ENCODE data around the gene CNTF. TPM values are rescaled to one million over a fixed set of nuclear protein-coding genes. Genes with fewer than 3 reads are reported as not detected.
"Not testable (repeated sequence)": the region's sequence is repeated elsewhere in the genome, so short reads cannot be mapped to it uniquely, and the experiment has no call there.

Gene CNTF, protein sequence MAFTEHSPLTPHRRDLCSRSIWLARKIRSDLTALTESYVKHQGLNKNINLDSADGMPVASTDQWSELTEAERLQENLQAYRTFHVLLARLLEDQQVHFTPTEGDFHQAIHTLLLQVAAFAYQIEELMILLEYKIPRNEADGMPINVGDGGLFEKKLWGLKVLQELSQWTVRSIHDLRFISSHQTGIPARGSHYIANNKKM
- 0.63 and 0.90 TPM in 2 replicates for polyA plus RNA-seq (2013)

- Histone ChIP-seq H4K12ac (ENCODE audit: low read depth, low read length) (no peak within 1 kb of the TSS), H3K4me2 (ENCODE audit: low read length) (no peak within 1 kb of the TSS), H2BK5ac (ENCODE audit: low read depth, low read length, poor library complexity) (no peak within 1 kb of the TSS), H3K23ac (ENCODE audit: low read length) (no peak within 1 kb of the TSS), H3K14ac (ENCODE audit: low read length) (no peak within 1 kb of the TSS), H3K4me1 (ENCODE audit: control insufficient read depth in 1 of 2, insufficient read depth in 2 of 2, low read length in 2 of 2) (no peaks in the 10 kb centered on the region), H4K91ac (ENCODE audit: low read depth, low read length) (no peak within 1 kb of the TSS), H3K27ac (ENCODE audit: low read depth, low read length) (no peak within 1 kb of the TSS), H3K4ac (ENCODE audit: low read depth, low read length) (no peak within 1 kb of the TSS), H3K79me1 (ENCODE audit: low read length) (no peaks in the 10 kb centered on the region), H2AFZ (ENCODE audit: insufficient read depth, low read length, poor library complexity) (no peak within 1 kb of the TSS), H3K27me3 (ENCODE audit: insufficient read depth, low read length) (no peaks in the 10 kb centered on the region), H3K36me3 (ENCODE audit: control insufficient read depth in 1 of 2, insufficient read depth in 2 of 2, low read length in 2 of 2) (peaks cover 16 to 35% of the 10 kb centered on the region in 2 experiments), H4K8ac (ENCODE audit: low read depth, low read length) (no peak within 1 kb of the TSS), H3K18ac (ENCODE audit: low read length) (no peak within 1 kb of the TSS), H2BK12ac (ENCODE audit: low read length) (no peak within 1 kb of the TSS), H2BK120ac (ENCODE audit: insufficient read depth, low read length, poor library complexity) (no peak within 1 kb of the TSS), H3K9me3 (ENCODE audit: insufficient read depth, low read depth, low read length) (no peaks in the 10 kb centered on the region), H2AK5ac (ENCODE audit: low read length) (no peak within 1 kb of the TSS), H3K9ac (ENCODE audit: low read length) (no peak within 1 kb of the TSS), H3K79me2 (ENCODE audit: control insufficient read depth, insufficient read depth, low read length, poor library complexity) (no peaks in the 10 kb centered on the region), H3K4me3 (ENCODE audit: low read depth, low read length) (no peak within 1 kb of the TSS)
- WGBS (ENCODE audit: extremely low coverage, insufficient coverage, insufficient read length): no CpG with 5 or more reads among the region's 2 CpGs
- peak; percentile 3 to 53 for DNase-seq
These were observed at the start of gene CNTF for GRCh38 chr11:58622344-58622743. Gene CNTF (plus strand): TSS chr11:58622665. CDS start chr11:58622753, 88 bp downstream.

DNA sequence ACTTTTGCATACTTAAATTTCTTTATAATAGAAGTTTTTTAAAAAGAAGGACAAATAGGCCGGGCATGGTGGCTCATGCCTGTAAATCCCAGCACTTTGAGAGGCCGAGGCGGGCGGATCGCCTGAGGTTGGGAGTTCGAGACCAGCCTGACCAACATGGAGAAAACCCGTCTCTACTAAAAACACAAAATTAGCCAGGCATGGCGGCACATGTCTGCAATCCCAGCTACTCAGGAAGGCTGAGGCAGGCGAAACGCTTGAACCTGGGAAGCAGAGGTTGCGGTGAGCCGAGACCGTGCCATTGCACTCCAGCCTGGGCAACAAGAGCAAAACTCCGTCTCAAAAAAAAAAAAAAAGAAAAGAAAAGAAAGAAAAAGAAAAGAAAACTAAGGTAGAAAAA lies 49.6 kb upstream of the CNTF start:
- not testable (repeated sequence) for H2AFZ ChIP-seq (ENCODE audit: insufficient read depth, low read length, poor library complexity); H4K91ac ChIP-seq (ENCODE audit: low read depth, low read length); H3K79me1 ChIP-seq (ENCODE audit: low read length); H3K9ac ChIP-seq (ENCODE audit: low read length); H3K14ac ChIP-seq (ENCODE audit: low read length); H4K12ac ChIP-seq (ENCODE audit: low read depth, low read length); H3K9me3 ChIP-seq (ENCODE audit: insufficient read depth, low read depth, low read length); H2BK5ac ChIP-seq (ENCODE audit: low read depth, low read length, poor library complexity); H3K27ac ChIP-seq (ENCODE audit: low read depth, low read length); H2BK120ac ChIP-seq (ENCODE audit: insufficient read depth, low read length, poor library complexity); H2AK5ac ChIP-seq (ENCODE audit: low read length); H3K79me2 ChIP-seq (ENCODE audit: control insufficient read depth, insufficient read depth, low read length, poor library complexity); H3K23ac ChIP-seq (ENCODE audit: low read length); H3K4ac ChIP-seq (ENCODE audit: low read depth, low read length); H3K18ac ChIP-seq (ENCODE audit: low read length); H4K8ac ChIP-seq (ENCODE audit: low read depth, low read length); H3K27me3 ChIP-seq (ENCODE audit: insufficient read depth, low read length); H3K36me3 ChIP-seq (ENCODE audit: control insufficient read depth in 1 of 2, insufficient read depth in 2 of 2, low read length in 2 of 2); H3K4me3 ChIP-seq (ENCODE audit: low read depth, low read length); DNase-seq; H2BK12ac ChIP-seq (ENCODE audit: low read length); H3K4me1 ChIP-seq (ENCODE audit: control insufficient read depth in 1 of 2, insufficient read depth in 2 of 2, low read length in 2 of 2); H3K4me2 ChIP-seq (ENCODE audit: low read length)
- no CpG with 5 or more reads among the region's 14 CpGs for WGBS (ENCODE audit: extremely low coverage, insufficient coverage, insufficient read length)

GRCh38 chr11:58573451-58574104 lies 48.9 kb upstream of the CNTF start:
- Histone ChIP-seq H2AFZ (ENCODE audit: insufficient read depth, low read length, poor library complexity) (no peak overlapping the region), H3K9me3 (ENCODE audit: insufficient read depth, low read depth, low read length) (no peaks in the 10 kb centered on the region), H4K12ac (ENCODE audit: low read depth, low read length) (no peak overlapping the region), H3K4me1 (ENCODE audit: control insufficient read depth in 1 of 2, insufficient read depth in 2 of 2, low read length in 2 of 2) (no peaks in the 10 kb centered on the region), H3K4ac (ENCODE audit: low read depth, low read length) (no peak overlapping the region), H3K79me1 (ENCODE audit: low read length) (peaks cover 8% of the 10 kb centered on the region), H3K4me3 (ENCODE audit: low read depth, low read length) (no peak overlapping the region), H3K14ac (ENCODE audit: low read length) (no peak overlapping the region), H2BK5ac (ENCODE audit: low read depth, low read length, poor library complexity) (no peak overlapping the region), H3K27ac (ENCODE audit: low read depth, low read length) (no peak overlapping the region), H3K23ac (ENCODE audit: low read length) (no peak overlapping the region), H3K9ac (ENCODE audit: low read length) (no peak overlapping the region), H4K8ac (ENCODE audit: low read depth, low read length) (no peak overlapping the region), H4K91ac (ENCODE audit: low read depth, low read length) (no peak overlapping the region), H3K18ac (ENCODE audit: low read length) (no peak overlapping the region), H2BK120ac (ENCODE audit: insufficient read depth, low read length, poor library complexity) (no peak overlapping the region), H3K79me2 (ENCODE audit: control insufficient read depth, insufficient read depth, low read length, poor library complexity) (peaks cover 7% of the 10 kb centered on the region), H3K36me3 (ENCODE audit: control insufficient read depth in 1 of 2, insufficient read depth in 2 of 2, low read length in 2 of 2) (peaks cover 0 to 5% of the 10 kb centered on the region in 2 experiments), H3K4me2 (ENCODE audit: low read length) (no peak overlapping the region), H2BK12ac (ENCODE audit: low read length) (no peak overlapping the region), H3K27me3 (ENCODE audit: insufficient read depth, low read length) (no peaks in the 10 kb centered on the region), H2AK5ac (ENCODE audit: low read length) (no peak overlapping the region)
- DNase-seq: peak; percentile 22 to 66
- no CpG with 5 or more reads among the region's 4 CpGs for WGBS (ENCODE audit: extremely low coverage, insufficient coverage, insufficient read length)

DNA sequence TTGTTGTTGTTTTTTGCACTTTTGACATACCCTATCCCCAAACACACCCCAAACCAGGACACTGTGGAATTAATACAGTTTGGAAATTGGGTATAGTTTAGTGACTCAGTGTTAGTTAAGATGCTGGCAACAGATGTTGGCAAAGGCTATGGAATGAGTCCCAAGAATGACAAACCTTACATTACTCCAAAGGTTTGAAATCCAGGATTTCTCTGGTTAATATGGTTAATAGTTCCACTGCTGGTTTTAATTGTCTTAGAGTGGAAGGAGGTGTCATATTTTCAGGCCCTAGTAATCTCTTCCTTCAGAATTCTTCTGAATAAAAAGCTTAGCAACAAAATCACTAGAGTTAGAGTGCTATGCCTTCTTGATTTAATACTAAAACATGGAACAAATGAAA lies 47.6 kb upstream of the CNTF start:
- Histone ChIP-seq H3K9ac (ENCODE audit: low read length) (no peak overlapping the region), H3K79me2 (ENCODE audit: control insufficient read depth, insufficient read depth, low read length, poor library complexity) (peaks cover 13% of the 10 kb centered on the region), H3K4me3 (ENCODE audit: low read depth, low read length) (no peak overlapping the region), H3K23ac (ENCODE audit: low read length) (no peak overlapping the region), H3K4me1 (ENCODE audit: control insufficient read depth in 1 of 2, insufficient read depth in 2 of 2, low read length in 2 of 2) (no peaks in the 10 kb centered on the region), H2BK5ac (ENCODE audit: low read depth, low read length, poor library complexity) (no peak overlapping the region), H3K79me1 (ENCODE audit: low read length) (peaks cover 14% of the 10 kb centered on the region), H3K4ac (ENCODE audit: low read depth, low read length) (no peak overlapping the region), H2BK120ac (ENCODE audit: insufficient read depth, low read length, poor library complexity) (no peak overlapping the region), H2BK12ac (ENCODE audit: low read length) (no peak overlapping the region), H3K27me3 (ENCODE audit: insufficient read depth, low read length) (no peaks in the 10 kb centered on the region), H3K4me2 (ENCODE audit: low read length) (no peak overlapping the region), H2AFZ (ENCODE audit: insufficient read depth, low read length, poor library complexity) (no peak overlapping the region), H4K91ac (ENCODE audit: low read depth, low read length) (no peak overlapping the region), H4K8ac (ENCODE audit: low read depth, low read length) (no peak overlapping the region), H3K36me3 (ENCODE audit: control insufficient read depth in 1 of 2, insufficient read depth in 2 of 2, low read length in 2 of 2) (peaks cover 0 to 1% of the 10 kb centered on the region in 2 experiments), H4K12ac (ENCODE audit: low read depth, low read length) (no peak overlapping the region), H2AK5ac (ENCODE audit: low read length) (no peak overlapping the region), H3K9me3 (ENCODE audit: insufficient read depth, low read depth, low read length) (no peaks in the 10 kb centered on the region), H3K27ac (ENCODE audit: low read depth, low read length) (no peak overlapping the region), H3K18ac (ENCODE audit: low read length) (no peak overlapping the region), H3K14ac (ENCODE audit: low read length) (no peak overlapping the region)
- DNase-seq: peak in 1 of 2 donors; percentile 13
